Activated naive CD4-positive, alpha-beta T cell treated with anti-CD3 and anti-CD28 coated beads for 36 hours (primary cell): ENCODE data around the gene DHX40. TPM values are rescaled to one million over a fixed set of nuclear protein-coding genes. Genes with fewer than 3 reads are reported as not detected.

Experiments used
- CTCF ChIA-PET: fragments of 350-600 bp; sonication (Branson Sonifier 250); formaldehyde crosslinking; loops from one replicate; lab custom pipeline; 2021; ENCODE audit warnings: antibody characterized with exemption; lab: Charles Lee
- DNase-seq: peaks from one replicate; pipeline ENCODE4 v3.0.0-alpha.2; 2020
- H3K27ac Mint-ChIP-seq: one replicate; pipeline ENCODE4 v1.8.0; 2021; ENCODE audit warnings: mild to moderate bottlenecking, mixed read lengths
- H3K27me3 Mint-ChIP-seq: one replicate; pipeline ENCODE4 v1.8.0; 2021; ENCODE audit warnings: low read depth, mixed read lengths
- H3K36me3 Mint-ChIP-seq: one replicate; pipeline ENCODE4 v1.8.0; 2021; ENCODE audit warnings: low read depth, mixed read lengths
- H3K4me1 Mint-ChIP-seq: one replicate; pipeline ENCODE4 v1.8.0; 2021; ENCODE audit warnings: low read depth, mixed read lengths
- H3K4me3 Mint-ChIP-seq: one replicate; pipeline ENCODE4 v1.8.0; 2021; ENCODE audit warnings: mild to moderate bottlenecking, moderate library complexity, mixed read lengths
- H3K9me3 Mint-ChIP-seq: one replicate; pipeline ENCODE4 v1.8.0; 2021; ENCODE audit warnings: mixed read lengths
- intact Hi-C: fragments of 100-400 bp; cut with micrococcal nuclease; formaldehyde crosslinking; loops from one replicate; pipeline ENCODE4 v1.15.1; 2023
- total RNA-seq, 2 experiments: library from RNA; stranded (reverse); gene quantifications; one replicate each; pipeline ENCODE4 v1.2.3, GENCODE V29; 2021

DHX40 gene
- total RNA-seq, 2 experiments from 2014 or later = 14.2 to 15.3 TPM

DNA sequence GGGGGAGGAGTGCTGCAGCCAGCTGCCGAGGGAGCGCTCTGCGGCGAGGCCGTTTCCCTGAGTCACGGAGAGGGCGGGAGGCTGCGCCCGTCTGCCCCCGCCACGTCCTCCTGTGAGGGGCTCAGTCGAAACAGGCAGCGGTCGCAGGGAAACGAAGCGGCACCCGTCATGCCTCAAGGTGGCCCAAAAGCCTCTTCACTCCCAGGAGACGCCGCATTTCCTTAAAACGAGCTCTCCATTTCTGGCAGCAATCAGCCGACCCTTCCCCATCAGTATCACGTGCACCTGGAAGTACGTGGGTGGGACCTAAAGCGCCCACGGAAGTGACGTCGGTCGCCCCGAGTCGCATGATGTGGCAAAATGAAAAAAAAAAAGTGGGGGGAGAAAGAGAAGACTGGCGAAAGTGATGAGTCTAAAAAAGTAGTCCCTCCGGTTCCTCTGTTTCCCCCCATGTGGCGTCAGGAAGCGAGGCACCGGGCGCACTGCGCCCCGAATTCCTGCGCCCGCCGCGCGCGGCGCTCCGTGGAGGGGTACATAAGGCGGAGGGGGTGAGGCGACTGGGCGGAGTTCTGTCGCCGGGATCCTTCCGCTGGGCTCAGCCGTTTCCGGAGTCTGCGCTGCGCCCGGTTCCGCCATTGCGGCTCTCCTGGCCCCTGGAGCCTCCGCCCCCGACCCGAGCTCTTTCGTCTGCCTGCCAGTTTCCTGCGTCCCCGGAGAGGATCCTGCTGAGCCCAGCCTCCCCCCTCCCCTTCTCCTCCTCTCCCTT, 54.1 kb downstream of the DHX40 start, which contains the start of gene CLTC:
CLTC (plus strand) TSS at position 598 of the 766 bp plus-strand sequence. CDS start 237 bp downstream, outside the sequence.
- intact Hi-C loops = loop anchor here (1.0 to 5.0 kb wide), 13 partner anchors 19 to 1102 kb away; partner anchors contain the start of genes DHX40, HEATR6, PRR11 and PTRH2
- peaks cover 49% of the 10 kb centered on the region for H3K4me1 Mint-ChIP-seq
- H3K9me3 Mint-ChIP-seq = no peaks in the 10 kb centered on the region
- H3K27me3 Mint-ChIP-seq = no peaks in the 10 kb centered on the region
- H3K27ac Mint-ChIP-seq = peak within 1 kb of the TSS; percentile 96
- CTCF ChIA-PET = interaction anchor here (1.2 to 1.5 kb wide), 4 partner anchors 12 to 308 kb away, joined by 3 to 4 read pairs (median 4); no protein-coding TSS in a partner anchor
- peak; percentile 94 for DNase-seq
- peaks cover 16% of the 10 kb centered on the region for H3K36me3 Mint-ChIP-seq
- peak within 1 kb of the TSS; percentile 93 for H3K4me3 Mint-ChIP-seq

DNA sequence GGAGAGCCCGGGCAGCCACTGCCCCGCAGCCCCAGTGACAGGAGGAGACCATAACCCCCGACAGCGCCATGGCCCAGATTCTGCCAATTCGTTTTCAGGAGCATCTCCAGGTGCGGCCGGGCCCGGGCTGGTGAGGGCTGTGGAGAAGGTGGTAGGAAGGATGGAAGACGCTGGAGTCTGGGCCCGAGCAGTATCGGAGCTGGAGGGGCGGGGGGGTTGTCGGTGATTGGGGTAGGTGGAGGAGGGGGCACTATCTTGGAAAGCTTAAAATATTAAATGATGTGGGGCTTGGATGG, 54.6 kb downstream of the DHX40 start:
- peak overlapping the region; percentile 96 for H3K27ac Mint-ChIP-seq
- H3K4me3 Mint-ChIP-seq = peak overlapping the region; percentile 93
- CTCF ChIA-PET = interaction anchor here (1.2 kb wide), 2 partner anchors 126 to 309 kb away, joined by 3 to 4 read pairs; no protein-coding TSS in a partner anchor
- no peak for DNase-seq
- peaks cover 50% of the 10 kb centered on the region for H3K4me1 Mint-ChIP-seq
- no peaks in the 10 kb centered on the region for H3K9me3 Mint-ChIP-seq
- no peaks in the 10 kb centered on the region for H3K27me3 Mint-ChIP-seq
- H3K36me3 Mint-ChIP-seq = peaks cover 16% of the 10 kb centered on the region
- intact Hi-C loops = no loop called here

DNA sequence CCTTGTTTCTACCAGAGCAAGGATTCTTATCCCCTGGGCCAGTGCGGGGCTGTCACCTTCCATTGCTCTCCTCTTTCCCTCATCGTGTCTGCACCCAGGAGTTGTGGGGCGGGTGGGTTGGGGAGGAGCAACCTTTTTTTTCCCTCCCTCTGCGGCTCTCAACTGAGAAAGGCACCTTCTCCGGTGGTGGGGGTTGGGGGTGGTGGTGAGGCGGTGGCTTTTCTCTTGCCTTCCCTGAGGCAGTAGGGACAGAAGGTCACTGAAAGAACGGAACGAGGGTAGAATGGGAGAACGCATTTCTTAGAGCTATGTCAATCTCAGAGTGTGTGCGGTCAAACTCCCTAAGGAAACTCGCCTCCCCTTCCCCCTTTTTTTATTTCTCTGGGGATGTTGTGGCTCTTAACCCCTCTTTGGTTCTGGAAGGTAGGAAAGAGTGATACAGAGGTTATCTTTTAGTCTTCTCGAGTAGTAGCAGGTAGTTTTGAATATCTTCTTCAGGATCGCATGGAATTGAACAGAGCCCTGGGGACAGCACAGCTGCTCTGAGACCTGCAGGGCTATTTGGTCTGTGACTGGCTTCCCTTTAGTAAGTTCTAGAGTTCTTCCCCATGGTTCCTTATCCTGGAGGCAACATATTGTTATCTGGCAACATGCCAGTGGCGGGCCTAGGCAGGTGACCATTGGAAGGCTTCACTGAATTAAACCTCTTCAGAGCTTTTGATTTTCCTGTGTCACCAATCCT, 55.3 kb downstream of the DHX40 start:
- Mint-ChIP-seq H3K27me3 (no peaks in the 10 kb centered on the region), H3K27ac (peak overlapping the region; percentile 96), H3K9me3 (no peaks in the 10 kb centered on the region), H3K4me1 (peaks cover 53% of the 10 kb centered on the region), H3K36me3 (peaks cover 16% of the 10 kb centered on the region), H3K4me3 (peak overlapping the region; percentile 93)
- intact Hi-C loops = no loop called here
- peak; percentile 71 for DNase-seq
- CTCF ChIA-PET = interaction anchor here (0.6 to 1.2 kb wide), 2 partner anchors 81 to 125 kb away, joined by 3 to 4 read pairs; no protein-coding TSS in a partner anchor

GRCh38 chr17:59621771-59622170, 56.4 kb downstream of the DHX40 start:
- H3K27me3 Mint-ChIP-seq = no peaks in the 10 kb centered on the region
- intact Hi-C loops = no loop called here
- H3K4me3 Mint-ChIP-seq = peak overlapping the region; percentile 7
- no peak overlapping the region for H3K27ac Mint-ChIP-seq
- peaks cover 61% of the 10 kb centered on the region for H3K4me1 Mint-ChIP-seq
- H3K36me3 Mint-ChIP-seq = peaks cover 16% of the 10 kb centered on the region
- H3K9me3 Mint-ChIP-seq = no peaks in the 10 kb centered on the region
- no peak for DNase-seq
- CTCF ChIA-PET = no interaction called here

GRCh38 chr17:59623151-59623550, 57.7 kb downstream of the DHX40 start:
- no peak for DNase-seq
- Mint-ChIP-seq H3K27me3 (no peaks in the 10 kb centered on the region), H3K4me1 (peaks cover 59% of the 10 kb centered on the region), H3K36me3 (peaks cover 16% of the 10 kb centered on the region), H3K4me3 (no peak overlapping the region), H3K9me3 (no peaks in the 10 kb centered on the region), H3K27ac (peak overlapping the region; percentile 9)
- intact Hi-C loops = no loop called here
- CTCF ChIA-PET = interaction anchor here (0.6 kb wide), 1 partner anchor 36 kb away, joined by 3 read pairs; no protein-coding TSS in a partner anchor

DNA sequence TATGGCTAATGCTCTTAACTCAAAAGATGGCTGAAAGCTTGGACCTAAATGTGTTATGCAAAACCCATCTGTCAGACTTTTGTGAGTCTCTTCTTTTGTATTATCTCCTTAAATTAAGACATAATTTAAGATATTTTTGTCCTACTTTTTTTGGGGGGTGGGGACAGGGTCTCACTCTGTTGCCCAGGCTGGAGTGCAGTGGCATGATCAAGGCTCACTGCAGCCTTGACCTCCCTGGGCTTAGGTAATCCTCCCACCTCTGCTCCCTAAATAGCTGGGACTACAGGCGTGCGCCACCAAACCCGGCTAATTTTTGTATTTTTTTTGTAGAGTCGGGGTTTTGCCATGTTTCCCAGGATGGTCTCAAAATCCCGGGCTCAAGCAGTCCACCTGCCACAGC, 61.3 kb downstream of the DHX40 start:
- Mint-ChIP-seq H3K4me3 (no peak overlapping the region), H3K27ac (no peak overlapping the region), H3K27me3 (no peaks in the 10 kb centered on the region), H3K36me3 (peaks cover 17% of the 10 kb centered on the region), H3K4me1 (peaks cover 77% of the 10 kb centered on the region), H3K9me3 (no peaks in the 10 kb centered on the region)
- CTCF ChIA-PET = no interaction called here
- intact Hi-C loops = no loop called here
- no peak for DNase-seq

DNA sequence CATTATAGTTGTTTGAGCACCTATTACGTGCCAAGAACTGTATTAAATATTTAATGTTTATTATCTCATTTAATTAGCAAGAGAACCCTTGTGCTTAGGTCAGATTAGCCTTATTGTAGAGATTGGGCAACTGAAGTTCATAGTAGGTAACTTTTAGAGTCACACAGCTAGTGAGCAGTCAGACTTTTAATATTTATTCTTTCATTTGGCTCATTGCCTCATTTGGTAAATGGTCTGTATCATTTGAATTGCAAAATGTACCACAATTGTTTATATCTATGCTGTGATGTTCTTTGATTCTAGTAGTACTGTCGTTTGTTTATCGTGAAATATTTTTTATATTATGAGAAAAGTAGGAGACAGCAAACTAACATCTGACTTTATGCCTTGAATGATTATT, 61.9 kb downstream of the DHX40 start:
- no peaks in the 10 kb centered on the region for H3K9me3 Mint-ChIP-seq
- H3K4me1 Mint-ChIP-seq = peaks cover 75% of the 10 kb centered on the region
- CTCF ChIA-PET = no interaction called here
- H3K27ac Mint-ChIP-seq = no peak overlapping the region
- no peaks in the 10 kb centered on the region for H3K27me3 Mint-ChIP-seq
- no peak for DNase-seq
- no peak overlapping the region for H3K4me3 Mint-ChIP-seq
- peaks cover 17% of the 10 kb centered on the region for H3K36me3 Mint-ChIP-seq
- intact Hi-C loops = no loop called here

GRCh38 chr17:59627770-59628171, 62.4 kb downstream of the DHX40 start:
- intact Hi-C loops = no loop called here
- H3K4me1 Mint-ChIP-seq = peaks cover 75% of the 10 kb centered on the region
- peak overlapping the region; percentile 32 for H3K27ac Mint-ChIP-seq
- CTCF ChIA-PET = no interaction called here
- no peak for DNase-seq
- H3K9me3 Mint-ChIP-seq = no peaks in the 10 kb centered on the region
- H3K36me3 Mint-ChIP-seq = peaks cover 18% of the 10 kb centered on the region
- no peak overlapping the region for H3K4me3 Mint-ChIP-seq
- no peaks in the 10 kb centered on the region for H3K27me3 Mint-ChIP-seq

DNA sequence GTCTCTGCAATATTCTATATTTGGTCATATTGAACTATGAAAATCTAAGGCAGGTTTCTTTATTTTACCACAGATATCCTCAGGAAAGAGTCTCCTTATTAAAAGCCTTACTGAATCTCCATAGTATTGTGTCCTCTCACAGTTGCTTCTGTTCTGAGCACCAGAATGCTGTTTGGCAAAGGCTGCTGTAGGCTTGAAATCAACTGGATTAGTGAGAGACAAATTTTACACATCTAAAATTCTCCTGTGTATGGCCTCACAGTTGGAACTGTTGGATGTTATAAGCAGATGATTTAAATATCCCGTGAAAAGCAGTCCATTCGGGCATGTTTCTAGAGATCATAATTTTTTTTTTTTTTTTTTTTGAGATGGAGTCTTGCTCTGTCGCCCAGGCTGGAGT, 63.8 kb downstream of the DHX40 start:
- peaks cover 14% of the 10 kb centered on the region for H3K36me3 Mint-ChIP-seq
- H3K27me3 Mint-ChIP-seq = no peaks in the 10 kb centered on the region

DNA sequence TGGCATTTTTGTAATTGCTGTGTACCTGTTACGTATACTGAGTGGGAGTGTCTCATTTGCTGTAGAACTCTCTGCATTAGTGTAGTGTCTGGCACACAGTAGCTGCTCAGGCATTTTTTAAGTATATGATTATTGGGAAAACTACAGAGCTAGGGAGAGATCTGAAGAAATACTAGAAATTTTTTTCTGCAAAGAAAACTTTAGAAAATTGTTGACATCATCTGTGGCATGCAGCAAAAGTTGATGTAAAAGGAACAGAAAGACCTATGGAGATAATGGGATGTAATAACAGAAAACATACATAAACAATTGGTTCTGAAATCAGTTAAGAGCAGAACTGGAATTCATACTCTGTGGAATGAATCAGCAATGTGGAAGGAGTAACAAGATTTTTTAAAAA, 65.9 kb downstream of the DHX40 start:
- Mint-ChIP-seq H3K4me3 (no peak overlapping the region), H3K27ac (peak overlapping the region; percentile 26), H3K9me3 (no peaks in the 10 kb centered on the region), H3K4me1 (peaks cover 73% of the 10 kb centered on the region), H3K27me3 (no peaks in the 10 kb centered on the region), H3K36me3 (peaks cover 14% of the 10 kb centered on the region)
- DNase-seq = no peak
- intact Hi-C loops = no loop called here
- CTCF ChIA-PET = no interaction called here

More for the DNA sequence above, 63.8 kb downstream of the DHX40 start:
- H3K4me3 Mint-ChIP-seq = no peak overlapping the region
- no peak overlapping the region for H3K27ac Mint-ChIP-seq
- H3K9me3 Mint-ChIP-seq = no peaks in the 10 kb centered on the region
- peaks cover 78% of the 10 kb centered on the region for H3K4me1 Mint-ChIP-seq
- DNase-seq = no peak
- CTCF ChIA-PET = no interaction called here
- intact Hi-C loops = no loop called here

DNA sequence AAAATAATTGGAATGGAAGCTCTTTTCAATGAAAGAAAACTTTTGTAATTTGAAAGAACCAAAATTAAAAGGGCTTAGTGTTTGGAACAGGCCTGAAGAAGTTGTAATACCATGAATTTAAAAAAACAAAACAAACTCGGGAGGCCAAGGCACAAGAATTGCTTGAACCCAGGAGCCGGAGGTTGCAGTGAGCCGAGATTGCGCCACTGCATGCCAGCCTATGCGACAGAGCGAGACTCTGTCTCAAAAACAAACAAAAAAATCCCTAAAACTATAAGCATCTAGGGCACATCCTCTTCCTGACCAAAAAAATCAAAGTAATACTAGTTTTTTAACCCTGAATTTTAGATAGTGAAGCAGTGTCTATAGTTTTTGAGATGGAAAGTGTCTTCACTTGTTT, 67.0 kb downstream of the DHX40 start:
- Mint-ChIP-seq H3K27me3 (no peaks in the 10 kb centered on the region), H3K36me3 (peaks cover 14% of the 10 kb centered on the region), H3K27ac (no peak overlapping the region), H3K4me3 (no peak overlapping the region), H3K9me3 (no peaks in the 10 kb centered on the region), H3K4me1 (peaks cover 68% of the 10 kb centered on the region)
- intact Hi-C loops = no loop called here
- CTCF ChIA-PET = no interaction called here
- DNase-seq = no peak

DNA sequence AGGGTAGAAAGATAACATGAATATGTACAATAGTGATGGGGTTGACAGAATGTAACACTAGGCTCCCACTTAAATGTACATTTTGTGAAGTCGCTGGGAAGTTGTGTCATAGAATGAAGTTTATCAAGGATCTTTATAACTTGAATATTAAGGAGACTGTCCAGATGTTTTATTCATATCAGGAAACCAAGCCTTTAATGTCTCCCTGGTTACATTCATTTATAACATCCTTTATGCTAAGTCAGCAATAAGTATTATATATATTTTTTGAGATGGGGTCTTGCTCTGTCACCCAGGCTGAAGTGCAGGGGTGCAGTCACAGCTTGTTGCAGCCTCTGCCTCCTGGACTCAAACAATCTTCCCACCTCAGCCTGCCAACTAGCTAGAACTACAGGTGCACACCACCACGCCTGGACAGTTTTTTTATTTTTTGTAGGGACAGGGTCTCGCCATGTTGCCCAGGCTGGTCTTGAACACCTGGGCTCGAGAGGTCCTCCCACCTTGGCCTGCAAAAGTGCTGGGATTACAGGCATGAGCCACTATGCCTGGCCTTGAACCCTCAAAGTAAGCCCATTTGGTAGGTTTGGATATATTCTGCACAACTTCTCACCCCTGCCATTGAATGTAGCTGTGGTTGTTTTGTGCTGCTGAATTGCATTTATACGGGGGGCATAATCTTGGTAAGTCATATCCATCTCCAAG, 68.4 kb downstream of the DHX40 start:
- Mint-ChIP-seq H3K27ac (peak overlapping the region; percentile 26), H3K4me3 (no peak overlapping the region), H3K27me3 (no peaks in the 10 kb centered on the region), H3K9me3 (no peaks in the 10 kb centered on the region), H3K36me3 (peaks cover 10% of the 10 kb centered on the region), H3K4me1 (peaks cover 63% of the 10 kb centered on the region)
- intact Hi-C loops = no loop called here
- DNase-seq = no peak
- CTCF ChIA-PET = no interaction called here
